NCI-H2171 (cell line): ENCODE results near the gene CCL22.
"Not testable (repeated sequence)": the region's sequence is repeated elsewhere in the genome, so short reads cannot be mapped to it uniquely, and the experiment has no call there.

ENCODE experiments used
- DNase-seq: peaks from one replicate; lab custom pipeline; 2025; lab: John Stamatoyannopoulos, UW

CCL22 gene

GRCh38 chr16:57358527-57359095 lies at the start of gene CCL22:
Gene CCL22, plus strand, starts transcription at chr16:57358783. Its CDS starts 34 bp downstream, at chr16:57358817.
- DNase-seq: no peak

GRCh38 chr16:57310801-57311200 lies 47.8 kb upstream of the CCL22 start:
- DNase-seq: no peak

- DNase-seq: no peak
Measured at GRCh38 chr16:57313509-57313908, 45.1 kb upstream of the CCL22 start.

GRCh38 chr16:57314161-57314785 lies 44.3 kb upstream of the CCL22 start:
- DNase-seq: no peak

GRCh38 chr16:57315416-57315815 lies 43.2 kb upstream of the CCL22 start:
- DNase-seq: no peak

- no peak for DNase-seq
Measured at GRCh38 chr16:57316390-57317017, 42.1 kb upstream of the CCL22 start.

- no peak for DNase-seq
Measured at GRCh38 chr16:57318240-57318970, 40.2 kb upstream of the CCL22 start.

- no peak for DNase-seq
Measured at GRCh38 chr16:57319646-57320045, 38.9 kb upstream of the CCL22 start.

- DNase-seq: no peak
Measured at GRCh38 chr16:57324749-57325148, 33.8 kb upstream of the CCL22 start.

- DNase-seq: no peak
Measured at GRCh38 chr16:57325458-57325857, 33.1 kb upstream of the CCL22 start.

- no peak for DNase-seq
Measured at GRCh38 chr16:57329718-57330327, 28.8 kb upstream of the CCL22 start.

GRCh38 chr16:57331355-57331754 lies 27.2 kb upstream of the CCL22 start:
- no peak for DNase-seq

- no peak for DNase-seq
Measured at GRCh38 chr16:57333402-57333801, 25.2 kb upstream of the CCL22 start.

GRCh38 chr16:57335366-57335765 lies 23.2 kb upstream of the CCL22 start:
- DNase-seq: no peak

GRCh38 chr16:57341062-57341440 lies 17.5 kb upstream of the CCL22 start:
- DNase-seq: no peak

- no peak for DNase-seq
Measured at GRCh38 chr16:57341441-57342303, 16.9 kb upstream of the CCL22 start.

- not testable (repeated sequence) for DNase-seq
Measured at GRCh38 chr16:57342606-57343005, 16.0 kb upstream of the CCL22 start.

GRCh38 chr16:57343221-57343620 lies 15.4 kb upstream of the CCL22 start:
- DNase-seq: no peak

- DNase-seq: not testable (repeated sequence)
Measured at GRCh38 chr16:57344094-57344493, 14.5 kb upstream of the CCL22 start.

GRCh38 chr16:57345021-57345420 lies 13.6 kb upstream of the CCL22 start:
- DNase-seq: no peak

GRCh38 chr16:57345666-57346204 lies 12.8 kb upstream of the CCL22 start:
- DNase-seq: no peak
